ENCODE results near the gene CEP192.
A peak's percentile ranks its signal among the peaks of the same experiment; 100 is the strongest.
"Not testable (repeated sequence)": the region's sequence is repeated elsewhere in the genome, so short reads cannot be mapped to it uniquely, and the experiment has no call there.

Gene CEP192

DNA sequence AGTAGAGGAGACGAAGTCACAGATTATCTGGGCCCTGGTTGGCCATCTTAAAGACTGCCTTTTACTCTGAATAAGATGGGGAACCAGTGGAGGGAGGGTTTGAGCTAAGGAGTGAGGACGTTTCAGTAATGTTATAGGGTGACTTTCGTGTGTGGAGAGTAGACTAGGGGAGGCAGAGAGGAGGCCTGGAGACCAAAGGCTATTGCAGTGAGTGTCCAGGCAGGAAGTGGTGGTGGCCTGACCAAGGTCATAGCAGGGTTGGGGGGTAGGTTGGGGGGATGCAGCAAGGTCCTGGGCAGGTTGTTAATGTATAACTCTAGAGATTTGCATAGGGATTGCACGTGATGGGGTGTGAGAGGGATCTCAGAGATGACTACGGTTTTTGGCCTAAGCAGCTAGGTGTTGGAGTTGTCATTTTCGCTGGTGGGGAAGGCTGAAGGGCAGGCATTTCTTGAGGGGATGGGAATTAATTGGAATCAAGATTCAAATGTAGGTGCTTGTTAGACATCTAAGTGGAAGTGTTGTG lies 4.9 kb downstream of the CEP192 start:
- Histone ChIP-seq H3K27me3 (replicated peaks; ENCODE audit: control insufficient read depth, insufficient read depth, low read length) (no peaks in the 10 kb centered on the region), H3K4me1 (ENCODE audit: control insufficient read depth, insufficient read depth, low read length) (peaks cover 12% of the 10 kb centered on the region), H3K9ac (ENCODE audit: low read length) (no peak overlapping the region), H3K9me3 (ENCODE audit: control insufficient read depth, low read length) (no peaks in the 10 kb centered on the region), H3K4me3 (ENCODE audit: low read length) (no peak overlapping the region), H3K36me3 (ENCODE audit: control insufficient read depth, insufficient read depth, low read length, severe bottlenecking) (no peaks in the 10 kb centered on the region)
- no peak for DNase-seq (ENCODE audit: low read depth)

DNA sequence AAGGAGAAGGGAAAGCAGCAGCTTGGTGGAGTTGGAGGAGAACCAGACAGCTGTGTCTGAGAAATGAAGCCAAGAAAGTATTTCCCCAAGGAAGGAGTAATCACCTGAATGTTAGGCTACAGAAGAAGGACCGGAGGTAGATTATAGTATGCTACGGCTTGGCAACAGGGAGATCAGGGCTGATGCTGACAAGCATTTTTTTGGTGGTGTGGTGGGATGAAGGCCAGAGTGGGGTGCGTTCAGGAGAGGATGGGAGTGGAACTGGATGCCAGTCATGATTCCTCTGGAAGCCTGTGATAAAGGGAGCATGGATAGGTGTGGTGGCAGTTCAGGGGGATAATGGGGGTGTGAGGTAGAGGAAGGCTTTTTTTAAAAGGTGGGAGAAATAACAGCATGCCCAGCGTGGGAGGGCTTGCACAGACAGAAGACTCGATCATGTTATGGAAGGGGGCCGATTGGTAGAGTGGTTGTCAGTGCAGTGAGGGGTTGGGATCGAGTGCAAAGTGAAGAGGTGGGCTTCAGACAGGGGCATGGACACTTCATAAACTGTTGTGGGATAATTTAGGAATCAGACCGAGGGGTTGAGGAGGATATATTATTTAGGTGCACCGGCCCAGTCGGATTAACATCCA lies 5.6 kb downstream of the CEP192 start:
- H3K4me1 ChIP-seq (ENCODE audit: control insufficient read depth, insufficient read depth, low read length), result peaks cover 12% of the 10 kb centered on the region
- H3K9me3 ChIP-seq (ENCODE audit: control insufficient read depth, low read length), result no peaks in the 10 kb centered on the region
- H3K27me3 ChIP-seq (replicated peaks; ENCODE audit: control insufficient read depth, insufficient read depth, low read length), result no peaks in the 10 kb centered on the region
- no peak for DNase-seq (ENCODE audit: low read depth)
- H3K4me3 ChIP-seq (ENCODE audit: low read length), result no peak overlapping the region
- H3K36me3 ChIP-seq (ENCODE audit: control insufficient read depth, insufficient read depth, low read length, severe bottlenecking), result no peaks in the 10 kb centered on the region
- no peak overlapping the region for H3K9ac ChIP-seq (ENCODE audit: low read length)

DNA sequence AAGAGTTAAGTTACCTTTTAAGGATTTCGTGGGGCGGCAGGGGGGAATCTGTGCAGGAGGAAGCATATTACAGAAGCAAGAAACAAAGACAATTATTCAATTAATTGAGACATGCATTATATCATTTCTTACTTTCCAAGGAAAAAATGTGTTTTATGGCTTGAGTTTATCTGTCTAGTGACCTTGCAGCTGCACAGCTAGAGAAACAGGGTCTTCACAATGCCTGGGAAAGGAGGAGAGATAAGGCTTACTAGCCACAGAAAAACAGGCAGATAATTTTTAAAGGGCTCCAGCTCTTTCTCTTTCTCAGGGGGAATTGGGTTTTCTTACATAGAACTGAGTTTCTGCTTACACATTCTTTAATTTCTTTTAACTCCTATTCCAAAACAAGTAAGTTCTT lies 6.2 kb downstream of the CEP192 start:
- H3K9me3 ChIP-seq (ENCODE audit: control insufficient read depth, low read length); H3K9ac ChIP-seq (ENCODE audit: low read length); H3K4me3 ChIP-seq (ENCODE audit: low read length); H3K4me1 ChIP-seq (ENCODE audit: control insufficient read depth, insufficient read depth, low read length); DNase-seq (ENCODE audit: low read depth); H3K27me3 ChIP-seq (replicated peaks; ENCODE audit: control insufficient read depth, insufficient read depth, low read length); H3K36me3 ChIP-seq (ENCODE audit: control insufficient read depth, insufficient read depth, low read length, severe bottlenecking): not testable (repeated sequence)

DNA sequence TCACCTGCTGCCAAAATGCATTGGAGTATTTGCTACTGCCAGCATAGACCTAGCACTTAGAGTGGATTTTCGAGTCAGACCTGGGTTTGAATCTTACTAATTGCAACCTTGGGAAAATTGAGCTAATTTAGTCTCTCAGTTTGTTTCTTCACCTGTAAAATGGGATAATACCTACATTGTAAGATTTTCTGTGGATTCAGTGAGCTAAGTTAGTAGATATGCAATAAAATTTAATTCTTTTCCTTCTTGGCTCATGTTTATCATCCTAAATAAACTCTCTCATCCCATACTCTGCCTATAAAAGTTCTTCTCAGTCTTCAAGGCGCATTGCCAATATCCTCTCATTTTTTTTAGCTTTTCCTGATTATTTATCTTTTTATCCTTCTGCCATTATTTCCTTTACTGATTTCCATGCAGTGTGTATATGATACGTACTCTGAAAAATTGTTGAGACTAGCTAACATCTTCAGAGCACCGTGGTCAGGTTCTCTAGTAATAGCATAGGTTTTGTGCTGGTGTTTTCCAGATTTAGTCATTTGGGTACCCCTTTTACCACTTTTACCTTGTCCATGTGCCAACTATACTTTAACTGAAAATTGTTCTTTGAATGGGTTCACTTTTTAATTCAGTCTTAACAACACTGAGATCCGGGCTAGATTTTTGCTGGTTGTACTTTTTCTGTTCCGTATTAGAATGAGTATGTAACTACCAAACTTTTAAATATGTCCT lies 7.3 kb downstream of the CEP192 start:
- no peaks in the 10 kb centered on the region for H3K4me1 ChIP-seq (ENCODE audit: control insufficient read depth, insufficient read depth, low read length)
- peaks cover 4% of the 10 kb centered on the region for H3K36me3 ChIP-seq (ENCODE audit: control insufficient read depth, insufficient read depth, low read length, severe bottlenecking)
- H3K27me3 ChIP-seq (replicated peaks; ENCODE audit: control insufficient read depth, insufficient read depth, low read length), result no peaks in the 10 kb centered on the region
- DNase-seq (ENCODE audit: low read depth), result no peak
- H3K9me3 ChIP-seq (ENCODE audit: control insufficient read depth, low read length), result no peaks in the 10 kb centered on the region
- no peak overlapping the region for H3K4me3 ChIP-seq (ENCODE audit: low read length)
- H3K9ac ChIP-seq (ENCODE audit: low read length), result no peak overlapping the region

DNA sequence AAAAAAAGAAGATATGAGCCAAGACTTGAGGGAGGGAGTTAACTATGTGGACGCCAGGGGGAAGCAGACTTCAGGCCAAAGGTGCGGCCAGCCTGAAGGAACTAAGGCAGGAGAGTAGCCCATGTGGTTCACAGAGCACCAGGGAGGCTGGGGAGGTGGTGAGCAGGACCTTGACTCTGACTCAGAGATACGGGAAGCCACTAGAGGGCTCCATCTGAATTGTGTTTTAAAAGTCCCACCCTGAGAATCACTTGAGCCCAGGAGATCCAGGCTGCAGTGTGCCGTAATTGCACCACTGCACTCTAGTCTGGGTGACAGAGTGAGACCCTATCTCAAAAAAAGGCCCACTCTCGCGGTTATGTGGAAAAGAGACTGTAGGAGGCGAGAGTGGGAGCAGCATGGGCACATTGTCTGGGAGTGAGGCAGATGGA lies 12.3 kb downstream of the CEP192 start:
- Histone ChIP-seq H3K9me3 (ENCODE audit: control insufficient read depth, low read length) (no peaks in the 10 kb centered on the region), H3K9ac (ENCODE audit: low read length) (no peak overlapping the region), H3K36me3 (ENCODE audit: control insufficient read depth, insufficient read depth, low read length, severe bottlenecking) (peaks cover 13% of the 10 kb centered on the region), H3K4me3 (ENCODE audit: low read length) (no peak overlapping the region), H3K27me3 (replicated peaks; ENCODE audit: control insufficient read depth, insufficient read depth, low read length) (no peaks in the 10 kb centered on the region), H3K4me1 (ENCODE audit: control insufficient read depth, insufficient read depth, low read length) (no peaks in the 10 kb centered on the region)
- peak; percentile 55 for DNase-seq (ENCODE audit: low read depth)

DNA sequence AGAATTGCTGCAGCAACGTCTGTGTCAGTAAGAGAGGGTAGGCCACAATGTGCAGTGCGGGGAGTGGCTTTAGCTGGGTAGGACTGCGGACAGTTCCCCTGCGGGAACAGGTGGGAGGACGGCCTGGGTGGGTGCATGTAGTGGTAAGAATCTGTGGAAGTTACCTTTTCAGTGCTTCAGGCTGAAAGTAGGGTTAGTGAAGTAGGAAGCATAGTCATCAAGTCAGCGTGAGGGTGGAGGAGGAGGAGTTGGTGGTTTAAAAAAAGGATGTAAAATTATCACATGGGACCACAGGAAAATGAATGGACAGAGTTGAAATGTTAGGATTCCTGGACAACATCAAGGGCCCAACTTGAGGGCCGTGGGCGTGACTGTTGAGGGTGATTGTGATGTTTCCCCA lies 13.2 kb downstream of the CEP192 start:
- no peak overlapping the region for H3K9ac ChIP-seq (ENCODE audit: low read length)
- H3K4me1 ChIP-seq (ENCODE audit: control insufficient read depth, insufficient read depth, low read length), result no peaks in the 10 kb centered on the region
- H3K9me3 ChIP-seq (ENCODE audit: control insufficient read depth, low read length), result no peaks in the 10 kb centered on the region
- no peak overlapping the region for H3K4me3 ChIP-seq (ENCODE audit: low read length)
- H3K36me3 ChIP-seq (ENCODE audit: control insufficient read depth, insufficient read depth, low read length, severe bottlenecking), result peaks cover 22% of the 10 kb centered on the region
- no peak for DNase-seq (ENCODE audit: low read depth)
- no peaks in the 10 kb centered on the region for H3K27me3 ChIP-seq (replicated peaks; ENCODE audit: control insufficient read depth, insufficient read depth, low read length)

DNA sequence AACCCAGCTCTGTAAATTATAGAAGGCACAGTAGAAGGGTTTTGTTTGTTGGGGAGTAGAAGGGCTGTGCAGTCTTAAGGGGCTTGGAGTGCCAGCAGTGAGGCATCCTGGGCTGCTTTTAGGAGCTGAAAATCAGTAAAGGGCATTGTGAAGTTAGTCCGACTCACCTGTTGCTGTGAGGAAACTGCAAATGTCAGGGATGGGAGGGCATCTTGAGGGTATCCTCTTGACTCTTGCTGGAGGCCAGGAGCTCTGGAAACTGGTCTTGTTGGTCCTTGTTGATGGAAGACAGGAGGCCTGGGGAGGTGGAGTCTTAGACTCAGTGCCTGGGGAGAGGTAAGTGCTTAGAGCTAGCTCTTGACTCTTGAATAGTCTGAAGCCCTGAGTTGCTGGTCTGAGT lies 14.1 kb downstream of the CEP192 start:
- H3K4me1 ChIP-seq (ENCODE audit: control insufficient read depth, insufficient read depth, low read length), result no peaks in the 10 kb centered on the region
- no peak for DNase-seq (ENCODE audit: low read depth)
- no peaks in the 10 kb centered on the region for H3K27me3 ChIP-seq (replicated peaks; ENCODE audit: control insufficient read depth, insufficient read depth, low read length)
- peaks cover 28% of the 10 kb centered on the region for H3K36me3 ChIP-seq (ENCODE audit: control insufficient read depth, insufficient read depth, low read length, severe bottlenecking)
- no peaks in the 10 kb centered on the region for H3K9me3 ChIP-seq (ENCODE audit: control insufficient read depth, low read length)
- no peak overlapping the region for H3K9ac ChIP-seq (ENCODE audit: low read length)
- no peak overlapping the region for H3K4me3 ChIP-seq (ENCODE audit: low read length)

DNA sequence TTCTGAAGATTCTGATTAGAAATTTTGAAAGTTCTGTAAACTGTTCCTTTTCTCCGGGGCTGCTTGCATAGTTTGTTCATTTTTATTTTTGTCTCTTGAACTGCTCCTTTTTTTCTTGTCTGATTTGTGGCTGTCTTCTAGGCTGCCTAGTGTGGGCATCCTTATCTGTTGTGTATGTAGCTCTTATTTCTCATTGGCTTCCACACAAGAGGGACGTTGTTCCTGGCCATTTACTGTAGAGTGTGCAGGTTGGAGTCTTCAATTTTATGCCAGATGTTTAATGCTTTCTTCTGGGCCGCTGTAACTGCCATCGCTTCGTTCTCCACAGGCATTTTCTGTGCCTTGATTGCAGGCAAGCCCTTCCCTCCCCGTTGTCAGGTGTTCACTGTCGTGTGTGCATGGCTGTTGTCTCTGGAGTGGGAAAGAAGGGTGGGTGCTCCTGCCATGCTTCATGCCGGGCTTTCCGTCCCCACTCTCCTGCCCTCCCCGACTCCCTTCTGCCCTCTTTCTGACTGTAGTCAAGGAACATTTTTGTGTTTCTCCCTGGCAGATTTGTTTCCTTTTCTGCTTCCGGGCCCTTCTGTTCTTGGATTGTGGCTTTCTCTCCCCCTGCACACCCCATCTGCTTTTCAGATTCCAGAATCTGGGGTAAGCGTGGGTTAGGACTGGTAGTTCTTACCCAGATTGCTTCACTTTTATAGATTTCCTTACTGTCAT lies 15.5 kb downstream of the CEP192 start:
- no peaks in the 10 kb centered on the region for H3K27me3 ChIP-seq (replicated peaks; ENCODE audit: control insufficient read depth, insufficient read depth, low read length)
- peaks cover 33% of the 10 kb centered on the region for H3K36me3 ChIP-seq (ENCODE audit: control insufficient read depth, insufficient read depth, low read length, severe bottlenecking)
- no peak overlapping the region for H3K9ac ChIP-seq (ENCODE audit: low read length)
- H3K9me3 ChIP-seq (ENCODE audit: control insufficient read depth, low read length), result no peaks in the 10 kb centered on the region
- H3K4me1 ChIP-seq (ENCODE audit: control insufficient read depth, insufficient read depth, low read length), result no peaks in the 10 kb centered on the region
- no peak overlapping the region for H3K4me3 ChIP-seq (ENCODE audit: low read length)
- DNase-seq (ENCODE audit: low read depth), result no peak

DNA sequence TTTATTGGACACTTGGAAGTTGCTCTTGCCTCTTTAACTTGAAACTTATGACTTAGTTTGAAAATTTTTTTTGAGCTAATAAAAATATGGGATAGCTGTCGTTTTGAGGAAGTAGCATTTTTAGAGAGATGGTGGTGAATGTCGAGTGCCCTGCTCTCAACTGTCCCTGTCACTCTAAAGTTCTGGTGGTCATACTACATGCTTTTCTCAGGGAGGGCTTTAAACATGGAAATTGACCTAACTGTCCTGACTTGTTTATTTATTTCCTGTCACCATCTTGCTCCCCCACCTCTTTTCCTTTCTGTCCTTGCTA lies 16.0 kb downstream of the CEP192 start:
- DNase-seq (ENCODE audit: low read depth), result no peak
- Histone ChIP-seq H3K4me3 (ENCODE audit: low read length) (no peak overlapping the region), H3K9me3 (ENCODE audit: control insufficient read depth, low read length) (no peaks in the 10 kb centered on the region), H3K4me1 (ENCODE audit: control insufficient read depth, insufficient read depth, low read length) (no peaks in the 10 kb centered on the region), H3K27me3 (replicated peaks; ENCODE audit: control insufficient read depth, insufficient read depth, low read length) (no peaks in the 10 kb centered on the region), H3K9ac (ENCODE audit: low read length) (no peak overlapping the region), H3K36me3 (ENCODE audit: control insufficient read depth, insufficient read depth, low read length, severe bottlenecking) (peaks cover 36% of the 10 kb centered on the region)

DNA sequence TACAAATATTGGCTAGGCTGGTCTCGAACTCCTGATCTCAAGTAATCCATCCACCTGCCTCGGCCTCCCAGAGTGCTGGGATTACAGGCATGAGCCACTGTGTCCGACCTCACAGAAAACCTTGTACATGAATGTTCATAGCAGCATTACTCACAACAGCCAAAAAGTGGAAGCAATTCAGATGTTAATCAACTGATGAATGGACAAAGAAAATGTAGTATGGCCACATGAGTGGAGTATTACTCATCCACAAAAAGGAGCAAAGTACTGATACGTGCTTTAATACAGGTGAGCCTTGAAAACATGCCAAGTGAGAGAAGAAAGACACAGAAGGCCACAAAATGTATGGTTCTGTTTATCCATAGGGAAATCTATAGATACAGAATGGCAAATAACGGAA lies 20.6 kb downstream of the CEP192 start:
- Histone ChIP-seq H3K27me3 (replicated peaks; ENCODE audit: control insufficient read depth, insufficient read depth, low read length) (no peaks in the 10 kb centered on the region), H3K9ac (ENCODE audit: low read length) (no peak overlapping the region), H3K4me1 (ENCODE audit: control insufficient read depth, insufficient read depth, low read length) (no peaks in the 10 kb centered on the region), H3K4me3 (ENCODE audit: low read length) (no peak overlapping the region), H3K36me3 (ENCODE audit: control insufficient read depth, insufficient read depth, low read length, severe bottlenecking) (peaks cover 63% of the 10 kb centered on the region), H3K9me3 (ENCODE audit: control insufficient read depth, low read length) (no peaks in the 10 kb centered on the region)
- no peak for DNase-seq (ENCODE audit: low read depth)

DNA sequence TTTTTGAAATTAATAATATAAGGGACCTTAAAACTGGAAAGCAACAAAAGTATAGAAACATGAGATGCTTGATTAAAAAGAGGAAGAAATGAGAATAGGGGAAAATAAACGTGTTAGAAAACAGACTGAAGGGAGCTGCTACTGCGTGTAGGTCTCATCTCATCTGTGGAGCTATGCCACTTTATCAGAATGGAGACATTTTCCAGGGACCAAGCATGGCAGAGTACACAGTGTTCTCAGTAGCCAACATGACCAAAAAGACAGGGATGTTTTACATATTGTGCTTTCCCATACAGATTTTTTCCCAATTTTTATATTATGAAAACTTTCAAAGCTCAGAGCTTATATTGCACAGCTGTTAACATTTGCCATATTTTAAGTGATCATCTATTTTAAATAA lies 23.1 kb downstream of the CEP192 start:
- no peak for DNase-seq (ENCODE audit: low read depth)
- Histone ChIP-seq H3K4me1 (ENCODE audit: control insufficient read depth, insufficient read depth, low read length) (no peaks in the 10 kb centered on the region), H3K36me3 (ENCODE audit: control insufficient read depth, insufficient read depth, low read length, severe bottlenecking) (peaks cover 78% of the 10 kb centered on the region), H3K4me3 (ENCODE audit: low read length) (no peak overlapping the region), H3K9ac (ENCODE audit: low read length) (no peak overlapping the region), H3K9me3 (ENCODE audit: control insufficient read depth, low read length) (no peaks in the 10 kb centered on the region), H3K27me3 (replicated peaks; ENCODE audit: control insufficient read depth, insufficient read depth, low read length) (no peaks in the 10 kb centered on the region)
